Cardiac fibroblast (primary cell): ENCODE results near the gene CEP112.
A peak's percentile ranks its signal among the peaks of the same experiment; 100 is the strongest.

Source experiments
- DNase-seq, 2 donors: peaks; one replicate each; pipeline versions ENCODE4 v3.0.0 to v3.0.0-alpha.2; 2010; ENCODE audit warnings: low read depth in 2 of 2
- H3K4me3 ChIP-seq, 2 donors: replicated peaks in 1 of 2; 1 replicate in 1 of 2; 2 replicates in 1 of 2; pipeline ENCODE4 v1.5.1; 2011; ENCODE audit warnings: low read depth in 2 of 2, low read length in 2 of 2, mild to moderate bottlenecking in 2 of 2, moderate library complexity in 1 of 2
- CTCF ChIP-seq: IDR thresholded peaks from one replicate; pipeline ENCODE4 v1.5.1; 2011; ENCODE audit warnings: low read depth, mild to moderate bottlenecking, low read length, inconsistent platforms

CEP112 gene

GRCh38 chr17:65865715-65866425 lies 326.1 kb downstream of the CEP112 start:
- no peak overlapping the region for H3K4me3 ChIP-seq
- no peak for TF ChIP-seq CTCF
- no peak for DNase-seq

- no peak overlapping the region for H3K4me3 ChIP-seq
- no peak for DNase-seq
- no peak for TF ChIP-seq CTCF
Measured at GRCh38 chr17:65864394-65864793, 327.5 kb downstream of the CEP112 start.

GRCh38 chr17:65857718-65858117 lies 334.2 kb downstream of the CEP112 start:
- no peak for DNase-seq
- no peak for TF ChIP-seq CTCF
- no peak overlapping the region for H3K4me3 ChIP-seq

GRCh38 chr17:65856865-65857264 lies 335.1 kb downstream of the CEP112 start:
- DNase-seq: peak; percentile 14 to 36
- no peak overlapping the region for H3K4me3 ChIP-seq
- TF ChIP-seq CTCF: no peak

GRCh38 chr17:65855675-65856074 lies 336.3 kb downstream of the CEP112 start:
- H3K4me3 ChIP-seq: no peak overlapping the region
- no peak for DNase-seq

GRCh38 chr17:65855245-65855644 lies 336.7 kb downstream of the CEP112 start:
- peak; percentile 2 to 69 for DNase-seq
- no peak overlapping the region for H3K4me3 ChIP-seq
- TF ChIP-seq CTCF: no peak

More at GRCh38 chr17:65855675-65856074, 336.3 kb downstream of the CEP112 start:
- TF ChIP-seq CTCF: no peak

- no peak for DNase-seq
- no peak for TF ChIP-seq CTCF
- no peak overlapping the region for H3K4me3 ChIP-seq
Measured at GRCh38 chr17:65853816-65854215, 338.1 kb downstream of the CEP112 start.
